ENCODE measurements around the gene TSPY10.
"Not testable (repeated sequence)": the region's sequence is repeated elsewhere in the genome, so short reads cannot be mapped to it uniquely, and the experiment has no call there.

TSPY10 gene

DNA sequence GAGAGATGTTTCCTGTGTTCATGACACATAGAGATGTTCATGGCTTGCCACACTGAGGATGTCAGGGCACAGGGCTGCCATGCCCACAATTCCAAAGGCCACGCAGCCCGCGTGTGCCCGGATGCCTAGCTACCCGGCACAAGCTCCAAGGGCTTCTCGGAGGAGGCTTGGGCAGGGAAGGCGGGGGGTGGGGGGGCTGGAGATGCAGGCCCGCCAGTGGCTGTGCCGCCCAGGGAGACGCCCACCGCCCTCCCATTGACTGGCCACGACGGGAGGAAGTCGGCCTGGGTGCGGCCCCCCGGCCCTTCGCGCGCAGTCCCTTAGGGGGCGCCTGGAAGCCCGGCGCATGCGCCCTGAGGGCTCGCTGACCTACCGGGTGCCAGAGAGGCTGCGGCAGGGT, at the start of gene TSPY10:
TSS of gene TSPY10 (plus strand) at position 301 of the 400 bp plus-strand sequence. CDS start at position 347, 46 bp downstream.
- not testable (repeated sequence) for ATAC-seq

- not testable (repeated sequence) for ATAC-seq
Observed at GRCh38 chrY:9486967-9487366, 40.7 kb upstream of the TSPY10 start, which contains the start of gene TSPY9. Gene TSPY9, plus strand, starts transcription at chrY:9487267. Its CDS starts 46 bp downstream, at chrY:9487313.

GRCh38 chrY:9504396-9504795, 23.3 kb upstream of the TSPY10 start:
- not testable (repeated sequence) for ATAC-seq

- not testable (repeated sequence) for ATAC-seq
Observed at GRCh38 chrY:9516287-9516686, 11.4 kb upstream of the TSPY10 start.

All from SK-N-SH treated with all-trans-retinoic acid at 6 μM for 48 hours (cell line).